NCI-H2107 (cell line): Measurements from ENCODE around the gene ELOVL2.
"Not testable (repeated sequence)": the region's sequence is repeated elsewhere in the genome, so short reads cannot be mapped to it uniquely, and the experiment has no call there.

Source experiments
- DNase-seq: peaks from one replicate; lab custom pipeline; 2025; lab: John Stamatoyannopoulos, UW

ELOVL2 gene, protein sequence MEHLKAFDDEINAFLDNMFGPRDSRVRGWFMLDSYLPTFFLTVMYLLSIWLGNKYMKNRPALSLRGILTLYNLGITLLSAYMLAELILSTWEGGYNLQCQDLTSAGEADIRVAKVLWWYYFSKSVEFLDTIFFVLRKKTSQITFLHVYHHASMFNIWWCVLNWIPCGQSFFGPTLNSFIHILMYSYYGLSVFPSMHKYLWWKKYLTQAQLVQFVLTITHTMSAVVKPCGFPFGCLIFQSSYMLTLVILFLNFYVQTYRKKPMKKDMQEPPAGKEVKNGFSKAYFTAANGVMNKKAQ

DNA sequence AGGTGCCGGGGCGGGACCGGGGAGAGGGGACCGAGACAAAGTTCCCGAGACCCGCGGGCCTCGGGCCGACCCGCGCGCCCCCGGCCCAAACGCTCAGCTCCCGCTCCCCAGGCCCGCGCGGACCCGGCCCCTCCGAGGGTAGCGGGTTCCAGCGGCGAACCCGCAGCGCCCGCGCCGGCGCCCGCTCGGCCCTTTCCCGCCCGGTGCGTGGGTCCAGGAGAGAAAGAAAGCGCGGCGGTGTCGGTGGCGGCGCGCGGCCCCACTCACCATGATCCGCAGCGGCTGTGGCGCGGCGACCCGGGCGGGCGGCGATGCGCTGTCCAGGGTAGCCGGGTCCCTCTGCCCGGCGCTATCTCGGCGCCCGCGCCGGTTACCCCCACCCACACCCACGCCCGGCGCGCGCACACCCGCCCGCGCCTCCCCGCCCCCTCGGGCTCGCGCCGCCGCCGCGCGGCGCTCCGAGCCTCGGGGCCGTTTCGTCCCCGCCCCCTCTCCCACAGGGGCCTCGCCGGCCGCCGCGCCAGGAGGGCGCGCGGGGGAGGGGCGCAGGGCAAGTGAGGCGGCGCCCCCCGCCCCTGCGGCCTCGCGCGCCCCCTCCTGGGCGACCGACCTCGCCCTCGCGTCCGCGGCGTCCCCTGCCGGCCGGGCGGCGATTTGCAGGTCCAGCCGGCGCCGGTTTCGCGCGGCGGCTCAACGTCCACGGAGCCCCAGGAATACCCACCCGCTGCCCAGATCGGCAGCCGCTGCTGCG lies at the start of gene ELOVL2:
Gene ELOVL2, minus strand, starts transcription at position 345 of the 751 bp plus-strand sequence. Its CDS starts 75 bp downstream, at position 270.
- peak; percentile 16 for DNase-seq

DNA sequence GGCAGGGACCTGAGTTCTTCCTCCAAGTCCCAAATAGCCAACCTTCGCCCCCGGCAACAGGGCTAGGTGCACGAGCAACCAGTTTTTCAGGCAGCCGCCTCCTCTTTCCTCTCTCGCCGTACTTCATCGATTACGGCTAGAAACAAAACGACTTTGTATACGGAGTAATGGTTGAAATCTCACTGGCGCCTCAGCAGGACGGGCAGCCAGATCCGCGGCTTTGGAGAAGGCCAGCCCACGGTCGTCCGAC lies 49.2 kb upstream of the ELOVL2 start:
- DNase-seq, result no peak

DNA sequence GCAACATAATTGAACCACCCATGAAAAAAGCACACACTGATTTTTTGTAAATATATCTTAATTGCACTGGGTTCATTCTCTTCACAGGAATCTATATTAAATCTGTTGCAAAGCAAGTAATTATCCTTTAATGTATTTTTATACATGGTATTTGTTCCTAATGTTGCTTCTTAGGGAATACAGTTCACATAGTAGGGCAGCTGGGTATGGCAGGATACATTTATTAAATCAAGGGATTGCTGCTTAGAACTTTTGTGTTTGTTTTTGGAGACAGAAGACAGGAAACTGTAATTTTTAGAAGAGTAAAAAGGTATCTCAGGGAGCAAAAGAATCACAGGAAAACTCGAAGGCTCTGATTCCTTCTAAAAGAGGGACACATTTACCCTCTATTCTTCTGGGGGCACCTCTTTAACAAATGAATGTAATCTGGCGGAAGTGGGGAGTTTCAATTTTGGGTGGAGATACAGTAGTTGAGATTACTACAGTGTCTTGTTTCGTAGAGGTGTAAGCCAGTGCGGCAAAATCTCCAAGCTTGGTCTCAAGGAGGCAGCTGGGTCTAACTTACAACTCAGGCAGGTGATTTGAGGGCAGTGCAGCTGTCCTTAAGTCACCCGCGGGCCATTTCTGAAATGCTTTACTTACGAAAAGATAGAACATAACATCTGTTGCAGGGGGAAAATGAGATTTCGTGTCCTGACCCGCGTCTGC lies 48.7 kb upstream of the ELOVL2 start:
- DNase-seq, result no peak

DNA sequence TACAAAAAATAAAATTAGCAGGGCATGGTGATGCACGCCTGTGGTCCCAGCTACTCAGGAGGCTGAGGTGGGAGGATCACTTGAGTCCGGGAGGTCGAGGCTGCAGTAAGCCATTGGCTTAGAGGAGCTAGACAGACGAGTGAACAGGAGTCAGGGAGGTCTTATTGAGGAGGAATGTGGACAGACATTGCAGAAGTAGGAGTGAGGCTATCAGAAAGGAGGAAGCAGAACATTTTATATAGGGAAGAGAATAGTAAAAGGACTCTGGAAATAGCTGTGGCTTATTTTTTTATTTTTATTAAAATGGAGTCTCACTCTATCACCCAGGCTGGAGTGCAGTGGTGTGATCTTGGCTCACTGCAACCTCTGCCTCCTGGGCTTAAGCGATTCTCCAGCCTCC lies 47.0 kb upstream of the ELOVL2 start:
- DNase-seq, result not testable (repeated sequence)

DNA sequence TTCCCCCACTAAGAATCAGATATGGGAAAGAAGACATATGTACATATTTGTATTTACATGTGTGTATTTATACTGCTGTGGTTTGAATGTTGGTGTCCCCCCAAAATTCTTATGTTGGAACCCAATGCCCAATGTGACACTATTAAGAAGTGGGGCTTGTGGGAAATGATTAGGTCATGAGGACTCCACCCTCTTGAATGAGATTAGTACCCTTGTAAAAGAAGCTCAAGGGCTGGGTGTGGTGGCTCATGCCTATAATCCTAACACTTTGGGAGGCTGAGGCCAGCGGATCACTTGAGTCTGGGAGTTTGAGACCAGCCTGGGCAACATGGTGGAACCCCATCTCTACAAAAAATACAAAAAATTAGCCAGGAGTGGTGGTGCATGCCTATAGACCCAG lies 45.6 kb upstream of the ELOVL2 start:
- DNase-seq, result no peak

DNA sequence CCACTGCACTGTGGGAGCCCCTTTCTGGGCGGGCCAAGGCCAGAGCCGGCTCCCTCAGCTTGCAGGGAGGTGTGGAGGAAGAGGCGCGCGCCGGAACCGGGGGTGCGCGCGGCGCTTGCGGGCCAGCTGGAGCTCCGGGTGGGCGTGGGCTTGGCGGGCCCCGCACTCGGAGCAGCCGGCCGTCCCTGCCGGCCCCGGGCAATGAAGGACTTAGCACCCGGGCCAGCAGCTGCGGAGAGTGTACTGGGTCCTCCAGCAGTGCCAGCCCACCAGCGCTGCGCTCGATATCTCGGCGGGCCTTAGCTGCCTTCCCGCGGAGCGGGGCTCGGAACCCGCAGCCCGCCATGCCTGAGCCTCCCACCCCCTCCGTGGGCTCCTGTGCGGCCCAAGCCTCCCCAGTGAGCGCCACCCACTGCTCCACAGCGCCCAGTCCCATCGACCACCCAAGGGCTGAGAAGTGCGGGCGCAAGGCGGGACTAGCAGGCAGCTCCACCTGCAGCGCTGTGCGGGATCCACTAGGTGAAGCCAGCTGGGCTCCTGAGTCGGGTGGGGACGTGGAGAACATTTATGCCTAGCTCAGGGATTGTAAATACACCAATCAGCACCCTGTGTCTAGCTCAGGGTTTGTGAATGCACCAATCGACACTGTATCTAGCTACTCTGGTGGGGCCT lies 43.2 kb upstream of the ELOVL2 start:
- not testable (repeated sequence) for DNase-seq

DNA sequence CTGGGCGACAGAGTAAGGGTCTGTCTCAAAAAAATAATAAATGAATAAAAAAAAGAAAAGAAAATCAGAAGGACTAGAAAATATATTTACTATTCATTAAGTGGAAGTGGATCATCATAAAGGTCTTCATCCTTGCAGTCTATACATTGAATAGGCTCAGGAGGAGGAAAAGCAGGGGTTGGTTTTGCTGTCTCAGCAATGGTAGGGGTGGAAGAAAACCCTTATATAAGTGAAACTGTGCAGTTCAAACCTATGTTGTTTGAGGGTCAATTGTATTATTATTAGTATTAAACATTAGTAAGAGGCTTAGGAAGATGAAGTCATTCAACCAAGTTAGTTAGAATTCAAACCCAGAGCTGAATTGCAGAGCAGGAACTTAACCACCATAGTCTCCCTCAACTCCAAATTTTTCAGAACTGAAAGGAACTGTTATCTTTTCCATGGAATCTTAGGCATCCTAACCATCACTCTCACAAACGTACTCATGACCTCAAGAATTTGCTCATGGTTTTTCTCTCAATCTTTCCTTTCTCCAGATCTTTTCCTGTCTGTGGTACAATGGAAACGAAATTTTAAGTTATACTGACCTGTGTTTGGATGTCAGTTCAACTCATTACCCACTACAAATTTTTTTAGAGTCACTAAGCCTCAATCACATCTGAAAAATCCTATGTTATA lies 41.8 kb upstream of the ELOVL2 start:
- no peak for DNase-seq

DNA sequence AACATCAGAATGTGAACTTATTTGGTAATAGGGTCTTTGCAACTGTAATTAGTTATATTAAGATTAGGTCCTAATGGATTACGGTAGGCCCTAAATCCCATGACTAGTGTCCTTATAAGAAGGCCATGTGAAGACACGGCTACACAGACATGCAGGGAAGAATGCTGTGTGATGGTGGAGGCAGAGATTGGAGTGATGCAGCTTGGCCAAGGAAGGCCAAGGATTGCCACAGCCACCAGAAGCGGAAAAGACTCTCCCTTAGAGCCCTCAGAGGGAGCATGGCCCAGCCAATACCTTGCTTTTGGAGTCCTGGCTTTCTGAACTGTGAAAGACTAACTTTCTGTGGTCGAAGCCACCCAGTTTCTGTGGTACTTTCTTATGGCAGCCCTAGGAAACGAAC lies 39.9 kb upstream of the ELOVL2 start:
- no peak for DNase-seq

DNA sequence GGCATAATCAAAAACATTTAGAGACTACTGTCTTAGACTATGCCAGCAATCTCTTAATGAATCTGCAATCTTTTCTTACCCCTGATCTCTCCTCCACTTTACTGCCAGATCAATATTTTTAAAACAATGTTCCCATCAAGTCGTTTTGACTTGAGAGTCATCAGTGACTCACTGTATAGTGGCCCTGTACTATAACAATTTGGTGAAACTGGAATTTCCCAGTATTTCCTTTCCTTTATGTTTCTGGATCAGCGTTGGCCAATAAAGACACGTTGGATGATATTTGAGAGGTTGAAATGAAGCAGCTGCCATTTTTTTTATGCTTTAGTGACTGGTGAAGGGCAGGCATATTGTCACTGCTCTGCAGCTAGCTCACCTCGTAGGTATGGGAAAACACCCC lies 39.4 kb upstream of the ELOVL2 start:
- DNase-seq, result no peak

DNA sequence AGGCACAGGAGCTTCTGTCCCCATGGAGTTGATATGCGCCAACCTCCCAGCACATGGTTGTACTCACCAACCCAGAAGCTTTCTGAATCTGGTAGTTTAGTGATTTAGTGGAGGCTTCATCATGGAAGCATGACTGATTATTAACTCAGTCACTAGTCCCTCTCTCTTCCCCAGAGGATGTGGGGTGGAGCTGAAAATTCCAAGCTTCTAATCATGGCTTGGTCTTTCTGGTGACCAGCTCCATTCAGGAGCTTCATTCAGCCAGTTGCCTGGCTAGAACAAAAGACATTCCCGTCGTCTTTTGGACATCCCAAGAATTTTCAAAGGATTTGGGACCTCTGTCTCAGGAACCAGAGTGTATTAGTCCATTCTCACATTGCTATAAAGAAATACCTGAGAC lies 36.2 kb upstream of the ELOVL2 start:
- no peak for DNase-seq

DNA sequence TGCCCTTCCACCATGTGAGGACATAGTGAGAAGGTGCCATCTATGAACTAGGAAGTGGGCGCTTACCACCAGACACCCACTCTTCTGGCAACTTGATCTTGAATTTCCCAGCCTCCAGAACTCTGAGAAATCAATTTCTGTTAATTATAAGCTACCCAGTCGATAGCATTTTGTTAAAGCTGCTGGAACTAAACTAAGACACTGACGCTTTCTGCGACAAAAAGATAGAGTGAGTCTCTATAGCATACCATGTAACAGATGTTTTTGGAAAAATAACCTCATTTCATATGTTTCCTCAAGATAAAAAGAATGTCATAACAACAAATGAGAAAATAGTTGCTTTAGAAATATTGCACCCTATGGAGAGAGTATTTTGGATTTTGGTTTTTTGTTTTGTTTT lies 34.2 kb upstream of the ELOVL2 start:
- no peak for DNase-seq

DNA sequence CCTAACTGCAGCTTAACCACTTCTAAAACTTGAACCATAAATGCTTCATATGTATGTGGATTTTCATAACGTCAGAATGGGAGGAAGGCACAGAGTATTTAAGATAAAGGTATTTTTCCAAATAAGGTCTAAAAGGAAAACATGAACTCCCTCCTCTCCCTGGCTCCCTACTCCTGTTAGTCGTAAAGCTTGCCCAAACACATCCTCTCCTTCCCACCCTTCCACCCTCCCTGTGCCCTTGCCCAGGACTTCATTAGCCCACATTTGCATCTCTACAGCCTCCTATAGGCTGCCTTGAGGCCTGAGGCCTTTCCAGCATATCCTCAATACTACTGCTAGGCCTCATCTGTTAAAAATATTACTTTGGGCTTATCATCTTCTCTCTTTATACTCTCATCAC lies 32.4 kb upstream of the ELOVL2 start:
- DNase-seq, result no peak

DNA sequence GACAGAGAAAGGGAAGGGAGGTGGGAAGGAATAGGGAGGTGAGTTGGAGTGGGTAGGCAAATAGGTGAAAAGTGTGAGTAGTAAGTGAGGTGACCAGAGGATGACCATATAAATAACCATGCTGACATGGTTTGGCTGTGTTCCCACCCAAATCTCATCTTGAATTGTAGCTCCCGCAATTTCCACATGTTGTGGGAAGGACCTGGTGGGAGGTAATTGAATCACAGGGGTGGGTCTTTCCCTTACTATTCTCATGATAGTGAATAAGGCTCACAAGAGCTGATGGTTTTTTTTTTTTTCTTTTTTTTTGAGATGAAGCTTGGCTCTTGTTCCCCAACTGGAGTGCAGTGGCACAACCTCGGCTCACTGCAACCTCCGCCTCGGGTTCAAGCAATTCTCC lies 28.0 kb upstream of the ELOVL2 start:
- no peak for DNase-seq

DNA sequence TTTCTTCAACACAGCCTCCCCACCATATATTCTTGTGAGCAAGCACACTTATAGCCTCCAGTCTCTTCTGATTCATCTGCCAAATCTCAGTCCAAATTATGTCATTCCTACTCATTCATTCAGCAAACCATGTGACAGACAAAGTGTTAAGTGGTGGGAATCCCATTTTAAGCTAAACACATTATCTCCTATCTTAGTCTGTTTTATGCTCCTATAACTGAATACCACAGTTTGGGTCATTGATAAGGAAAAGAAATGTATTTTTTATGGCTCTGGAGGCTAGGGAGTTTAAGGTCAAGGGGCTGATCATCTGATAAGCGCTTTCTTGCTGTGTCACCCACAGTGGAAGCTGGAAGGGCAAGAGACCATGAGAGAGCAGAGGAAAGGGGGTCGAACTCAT lies 25.7 kb upstream of the ELOVL2 start:
- no peak for DNase-seq

DNA sequence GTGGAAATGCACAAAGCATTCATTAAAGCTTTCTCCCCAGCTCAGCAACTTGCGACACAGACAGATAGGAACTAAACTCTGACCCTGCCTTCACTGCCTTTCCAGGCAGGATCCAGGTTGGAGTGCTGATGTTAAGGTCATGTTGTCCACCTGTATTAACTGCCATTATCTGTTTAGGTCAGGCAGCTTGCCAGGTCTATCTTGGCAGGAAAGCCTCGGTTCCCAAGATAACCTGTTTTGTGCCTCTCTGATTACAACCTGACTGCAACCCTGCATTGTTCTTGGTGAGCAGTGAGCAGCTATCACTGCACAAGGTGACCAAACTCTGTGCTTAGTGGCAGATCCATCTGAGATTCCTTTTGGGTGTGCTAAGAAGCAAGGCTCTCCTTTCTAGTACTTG lies 23.2 kb upstream of the ELOVL2 start:
- DNase-seq, result no peak

DNA sequence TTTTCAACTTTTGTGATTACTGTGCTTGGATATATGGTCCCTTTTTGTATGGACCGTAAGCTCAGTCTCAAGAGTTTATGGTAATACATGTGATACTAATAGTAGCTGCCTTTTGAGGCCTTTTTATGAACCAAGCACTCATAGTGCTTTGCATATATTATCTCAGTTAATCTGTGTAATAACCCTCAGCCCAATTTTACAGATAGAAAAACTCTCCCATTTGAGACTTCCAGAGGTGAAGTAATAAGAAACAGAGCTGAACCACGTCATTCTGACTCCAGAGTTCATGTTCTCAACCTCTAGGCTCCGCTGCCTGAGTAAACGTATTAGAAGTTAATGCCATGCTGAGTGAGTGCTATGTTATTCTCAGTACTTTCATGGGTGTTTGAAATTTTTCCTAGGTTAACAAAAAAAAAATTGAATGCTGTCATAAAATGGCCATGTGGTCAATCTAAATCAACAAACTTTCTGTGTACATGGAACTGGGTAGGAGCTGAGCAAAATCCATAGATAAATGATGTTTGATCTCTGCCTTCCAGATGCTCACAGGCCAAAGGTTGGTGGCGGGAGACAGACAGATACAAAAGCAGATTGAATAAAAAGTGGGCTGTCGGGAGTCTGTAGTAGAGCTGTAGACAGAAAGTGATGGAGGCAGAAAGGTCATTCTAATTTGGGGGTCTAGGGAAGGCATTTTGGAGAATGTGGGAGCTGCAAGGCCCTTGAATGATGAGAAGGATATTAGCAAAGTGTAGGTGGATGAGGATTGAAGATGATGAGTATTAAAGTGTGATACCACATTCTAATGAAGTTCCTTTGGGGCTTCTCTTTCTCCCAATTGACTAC lies 22.6 kb upstream of the ELOVL2 start:
- DNase-seq, result no peak

DNA sequence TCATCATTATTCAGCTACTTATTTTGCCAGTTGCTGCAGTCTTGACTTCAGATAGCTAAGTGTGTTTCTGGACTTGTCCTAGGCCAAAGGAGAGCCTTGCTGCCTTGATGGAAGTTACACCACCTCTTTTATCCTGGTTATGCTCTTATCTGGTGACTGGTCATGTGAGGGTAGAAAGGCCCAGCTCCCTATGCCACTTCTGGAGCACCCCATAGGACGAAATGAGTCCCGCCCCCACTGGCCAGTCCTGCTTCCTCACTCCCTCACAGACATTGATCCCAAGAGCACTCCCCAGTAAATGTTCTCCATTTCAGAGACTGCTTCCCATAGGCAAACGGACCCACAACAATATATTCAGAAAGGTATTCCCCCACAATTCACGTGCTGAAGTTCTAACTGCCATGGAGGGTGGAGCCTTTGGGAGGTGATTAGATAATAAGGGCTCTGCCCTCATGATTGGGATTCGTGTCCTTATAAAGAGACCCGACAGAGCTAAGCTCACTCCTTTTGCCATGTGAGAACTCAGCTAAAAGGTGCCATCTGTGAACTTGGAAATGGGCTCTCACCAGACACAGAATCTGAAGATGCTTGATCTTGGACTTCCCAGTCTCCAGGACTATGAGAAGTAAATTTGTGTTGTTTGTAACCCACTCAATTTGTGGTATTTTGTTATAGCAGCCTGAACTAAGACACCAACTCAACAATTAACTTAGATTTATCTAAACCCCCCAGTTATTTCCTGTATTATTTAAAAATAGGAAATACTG lies 21.5 kb upstream of the ELOVL2 start:
- no peak for DNase-seq

DNA sequence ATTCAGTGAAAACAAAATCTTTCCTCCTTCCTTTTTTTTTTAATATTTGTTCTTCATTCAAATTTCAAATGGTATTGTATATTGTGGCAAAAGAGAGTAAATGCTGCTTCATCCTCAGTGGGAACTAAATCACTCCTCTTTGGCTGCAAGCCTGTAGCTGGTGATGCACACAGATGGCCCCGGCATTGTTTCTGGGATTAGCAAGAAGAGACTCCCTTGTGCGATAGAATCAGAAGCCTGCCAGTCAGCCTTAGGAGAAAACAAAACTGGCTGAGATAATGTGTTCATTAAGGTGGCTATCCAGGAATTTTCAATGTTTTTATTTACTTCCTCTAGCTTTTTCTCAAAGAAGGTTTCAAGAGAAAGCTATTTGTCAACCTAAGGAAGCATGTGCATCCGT lies 20.7 kb upstream of the ELOVL2 start:
- DNase-seq, result no peak

DNA sequence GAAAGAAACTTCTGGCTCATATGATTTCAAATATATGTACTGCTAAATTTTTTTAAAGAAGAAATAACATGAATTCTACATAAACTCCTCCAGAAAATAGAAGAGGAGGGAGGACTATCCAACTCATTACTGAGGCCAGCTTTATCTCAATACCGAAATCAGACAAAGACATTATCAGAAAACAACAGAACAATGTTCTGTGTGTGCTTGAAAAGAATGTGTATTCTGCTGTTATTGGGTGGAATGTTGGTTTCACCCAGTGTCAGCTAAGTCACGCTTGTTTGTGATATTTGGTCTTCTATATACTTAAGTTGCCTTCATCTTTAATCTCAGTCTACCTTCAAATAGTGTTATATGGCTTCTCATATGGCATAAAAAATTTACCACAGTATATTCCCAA lies 18.6 kb upstream of the ELOVL2 start:
- no peak for DNase-seq

DNA sequence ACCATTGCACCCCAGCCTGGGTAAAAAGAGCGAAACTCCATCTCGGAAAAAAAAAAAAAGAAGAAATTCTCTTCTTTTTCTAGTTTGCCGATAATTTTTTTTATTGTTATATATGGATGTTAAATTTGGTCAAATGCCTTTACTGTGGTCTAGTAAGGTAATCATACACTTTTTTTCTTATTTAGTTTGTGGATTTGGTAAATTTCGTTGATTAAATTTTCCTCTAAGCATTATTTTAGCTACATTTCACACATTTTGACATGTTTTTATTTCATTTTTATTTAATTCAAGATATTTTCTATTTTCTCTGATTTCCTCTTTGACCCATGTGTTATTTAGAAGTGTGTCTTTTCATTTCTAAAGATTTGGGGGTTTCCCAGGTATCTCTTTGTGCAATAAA lies 18.0 kb upstream of the ELOVL2 start:
- DNase-seq, result no peak

DNA sequence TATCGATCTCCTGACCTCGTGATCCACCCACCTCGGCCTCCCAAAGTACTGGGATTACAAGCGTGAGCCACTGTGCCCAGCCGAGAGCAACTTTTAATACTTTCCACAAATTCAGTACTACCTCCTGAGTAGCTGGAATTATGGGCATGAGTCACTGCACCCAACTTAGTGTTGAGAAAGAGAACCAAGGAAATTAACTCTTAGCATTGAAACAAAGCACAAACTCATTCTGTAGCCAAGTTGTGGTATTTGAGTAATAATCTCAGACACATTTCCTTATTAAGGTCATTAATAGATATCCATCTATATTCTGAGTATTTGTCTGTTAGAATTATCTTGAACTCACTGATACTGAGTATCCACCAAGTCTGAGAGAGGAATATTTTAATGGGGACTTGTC lies 14.3 kb upstream of the ELOVL2 start:
- no peak for DNase-seq
